MM.1S (cell line): ENCODE measurements around the gene KDM2A.

Experiments
- EZH2 ChIP-seq: fragments of 300-600 bp; sonication (generic); optimal IDR thresholded peaks from 2 replicates; pipeline ENCODE3; 2017; ENCODE audit warnings: low read depth, mild to moderate bottlenecking, antibody characterized with exemption, low read length, mixed read lengths
- EZH2phosphoT487 ChIP-seq: fragments of 300-600 bp; sonication (generic); IDR thresholded peaks from 2 replicates; pipeline ENCODE4 v1.6.1; 2018; ENCODE audit warnings: antibody characterized with exemption, low read length
- TF ChIP-seq, protein P1 (sequence below): fragments of 300-600 bp; sonication (generic); IDR thresholded peaks from 2 replicates; pipeline ENCODE4 v1.5.1; 2016; ENCODE audit warnings: antibody characterized with exemption, low read length, mixed read lengths

DNA sequence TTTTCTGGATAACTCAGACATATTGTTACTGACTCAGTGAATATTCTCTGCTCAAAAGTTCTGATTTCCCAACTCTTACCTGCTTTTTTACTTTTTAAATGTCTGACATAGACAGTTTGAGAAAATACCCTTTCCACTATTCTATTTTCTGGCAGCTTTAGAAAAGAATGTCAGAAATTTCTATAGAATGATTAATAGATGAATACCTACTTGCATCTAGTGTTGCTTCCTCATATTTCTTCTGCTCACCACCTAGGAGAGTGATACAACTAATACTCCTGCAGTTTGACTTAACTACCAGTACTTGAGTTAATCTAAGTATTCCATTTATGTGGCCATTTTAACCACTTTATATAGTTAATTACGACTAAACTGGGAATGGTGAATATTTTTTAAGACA is 55.2 kb downstream of the KDM2A start:
- TF ChIP-seq EZH2 (no peak), EZH2phosphoT487 (no peak)
- TF ChIP-seq, protein P1, sequence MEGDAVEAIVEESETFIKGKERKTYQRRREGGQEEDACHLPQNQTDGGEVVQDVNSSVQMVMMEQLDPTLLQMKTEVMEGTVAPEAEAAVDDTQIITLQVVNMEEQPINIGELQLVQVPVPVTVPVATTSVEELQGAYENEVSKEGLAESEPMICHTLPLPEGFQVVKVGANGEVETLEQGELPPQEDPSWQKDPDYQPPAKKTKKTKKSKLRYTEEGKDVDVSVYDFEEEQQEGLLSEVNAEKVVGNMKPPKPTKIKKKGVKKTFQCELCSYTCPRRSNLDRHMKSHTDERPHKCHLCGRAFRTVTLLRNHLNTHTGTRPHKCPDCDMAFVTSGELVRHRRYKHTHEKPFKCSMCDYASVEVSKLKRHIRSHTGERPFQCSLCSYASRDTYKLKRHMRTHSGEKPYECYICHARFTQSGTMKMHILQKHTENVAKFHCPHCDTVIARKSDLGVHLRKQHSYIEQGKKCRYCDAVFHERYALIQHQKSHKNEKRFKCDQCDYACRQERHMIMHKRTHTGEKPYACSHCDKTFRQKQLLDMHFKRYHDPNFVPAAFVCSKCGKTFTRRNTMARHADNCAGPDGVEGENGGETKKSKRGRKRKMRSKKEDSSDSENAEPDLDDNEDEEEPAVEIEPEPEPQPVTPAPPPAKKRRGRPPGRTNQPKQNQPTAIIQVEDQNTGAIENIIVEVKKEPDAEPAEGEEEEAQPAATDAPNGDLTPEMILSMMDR, result no peak
